ENCODE results near the gene RBM20.

GRCh38 chr10:110613996-110614495, 30.1 kb upstream of the RBM20 start:
- no peak for TF ChIP-seq YY1 (IDR thresholded peaks at IDR 0.05; ENCODE audit: insufficient read depth, insufficient read length)
- TF ChIP-seq ZNF274 (IDR thresholded peaks at IDR 0.05; ENCODE audit: low read depth, low read length) = no peak
- TF ChIP-seq SUZ12 (IDR thresholded peaks at IDR 0.05; ENCODE audit: extremely low read depth, insufficient read depth, insufficient read length) = no peak

Data from NT2/D1 (cell line).